Mucosa of descending colon (tissue), 3 donors: ENCODE results near the gene WWC2. TPM values are rescaled to one million over a fixed set of nuclear protein-coding genes. Genes with fewer than 3 reads are reported as not detected.

Experiments
- ATAC-seq: fragments of 200-7000 bp; cut with Tn5 transposase; one replicate; pipeline ENCODE4 v1.9.1; 2020; ENCODE audit warnings: mild to moderate bottlenecking, moderate library complexity
- DNase-seq, 3 donors: peaks; one replicate each; pipeline ENCODE4 v3.0.0-alpha.2; 2020
- H3K36me3 ChIP-seq: fragments of 200-600 bp; one replicate; pipeline ENCODE4 v1.8.0; 2021; ENCODE audit warnings: low read depth, mild to moderate bottlenecking
- H3K4me1 ChIP-seq: fragments of 200-600 bp; one replicate; pipeline ENCODE4 v1.8.0; 2021; ENCODE audit warnings: low read depth, mild to moderate bottlenecking
- H3K4me3 ChIP-seq: fragments of 200-600 bp; one replicate; pipeline ENCODE4 v1.8.0; 2021; ENCODE audit warnings: mild to moderate bottlenecking
- H3K9me3 ChIP-seq: fragments of 200-600 bp; one replicate; pipeline ENCODE4 v1.8.0; 2021; ENCODE audit warnings: mild to moderate bottlenecking
- CTCF ChIP-seq: fragments of 200-600 bp; IDR thresholded peaks from one replicate; pipeline ENCODE4 v1.8.0; 2022; ENCODE audit warnings: antibody characterized with exemption, mild to moderate bottlenecking
- intact Hi-C, 2 donors: fragments of 100-400 bp; cut with DNase I in 1 of 2; cut with micrococcal nuclease in 1 of 2; formaldehyde crosslinking; loops; one replicate each; pipeline versions ENCODE4 v1.11.0 to v1.11.1; 2022; cut with DNase I, micrococcal nuclease
- total RNA-seq, 3 donors: library from RNA; stranded (reverse); fragmentation: NEBNext Ultra II Directional in 2 of 3; extraction: Animal tissue kit (Norgen Biotek cat#: 25700) in 2 of 3; gene quantifications; one replicate each; pipeline versions ENCODE4 v1.2.1 to v1.2.4, GENCODE V29; 2021 to 2023
- donor health status: DM: no; HTN: no; CAD: no; lungs with moderate emphysema.
- donor health status: DM: no; HTN: no; CAD: no.
- donor health status: DM: no; HTN: yes; CAD: no.

Gene WWC2
- total RNA-seq, 3 donors from 2014 or later, result 6.4 to 31.2 (median 7.7) TPM

GRCh38 chr4:183328832-183329231 is 229.8 kb downstream of the WWC2 start:
- no peak for TF ChIP-seq CTCF
- Histone ChIP-seq H3K36me3 (no peaks in the 10 kb centered on the region), H3K4me3 (no peak overlapping the region), H3K4me1 (no peaks in the 10 kb centered on the region), H3K9me3 (no peaks in the 10 kb centered on the region)
- intact Hi-C loops, result no loop called here
- no peak for ATAC-seq
- DNase-seq, result no peak

- Histone ChIP-seq H3K36me3 (no peaks in the 10 kb centered on the region), H3K9me3 (no peaks in the 10 kb centered on the region), H3K4me1 (no peaks in the 10 kb centered on the region), H3K4me3 (no peak overlapping the region)
- ATAC-seq (no peak), DNase-seq (no peak)
- intact Hi-C loops, result no loop called here
- TF ChIP-seq CTCF, result no peak
Measured at GRCh38 chr4:183329244-183329643, 230.2 kb downstream of the WWC2 start.

- Histone ChIP-seq H3K9me3 (no peaks in the 10 kb centered on the region), H3K4me3 (no peak overlapping the region), H3K4me1 (no peaks in the 10 kb centered on the region), H3K36me3 (no peaks in the 10 kb centered on the region)
- DNase-seq (no peak), ATAC-seq (no peak)
- intact Hi-C loops, result no loop called here
- no peak for TF ChIP-seq CTCF
Measured at GRCh38 chr4:183329954-183330742, 231.1 kb downstream of the WWC2 start.

- Histone ChIP-seq H3K9me3 (no peaks in the 10 kb centered on the region), H3K4me1 (peaks cover 4% of the 10 kb centered on the region), H3K4me3 (no peak overlapping the region), H3K36me3 (no peaks in the 10 kb centered on the region)
- ATAC-seq, result no peak
- no peak for DNase-seq
- intact Hi-C loops, result no loop called here
- TF ChIP-seq CTCF, result no peak
Measured at GRCh38 chr4:183330841-183331240, 231.8 kb downstream of the WWC2 start.

GRCh38 chr4:183332447-183332846 is 233.4 kb downstream of the WWC2 start:
- no peaks in the 10 kb centered on the region for H3K36me3 ChIP-seq
- no peak overlapping the region for H3K4me3 ChIP-seq
- H3K9me3 ChIP-seq, result no peaks in the 10 kb centered on the region
- H3K4me1 ChIP-seq, result peaks cover 4% of the 10 kb centered on the region
- DNase-seq, result no peak
- intact Hi-C loops, result no loop called here
- no peak for TF ChIP-seq CTCF
- ATAC-seq, result no peak
